Measurements from ENCODE around the gene LAMB3. TPM values are rescaled to one million over a fixed set of nuclear protein-coding genes. Genes with fewer than 3 reads are reported as not detected.
A peak's percentile ranks its signal among the peaks of the same experiment; 100 is the strongest.

The LAMB3 gene
- total and polyA plus RNA-seq, 4 donors: 14.6 to 121 (median 68.6) TPM

DNA sequence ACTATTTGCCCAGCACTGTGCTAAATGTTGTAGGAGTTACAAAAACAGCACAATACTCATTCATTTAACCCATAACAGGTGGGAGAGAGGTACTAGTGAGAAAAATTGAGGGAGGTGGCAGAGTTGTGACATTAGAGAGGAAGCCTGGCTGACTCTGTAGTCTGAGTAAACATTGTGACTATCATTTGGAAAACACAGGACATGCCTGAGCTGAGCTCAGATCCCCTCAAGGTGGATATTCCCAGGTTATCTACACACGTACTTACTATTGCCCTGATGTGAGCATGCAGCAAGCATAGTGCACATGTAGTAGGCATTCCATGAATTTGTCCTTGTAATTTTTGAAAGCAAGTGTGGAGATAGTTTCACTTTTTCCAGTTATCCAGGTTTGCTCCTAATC is 57.8 kb downstream of the LAMB3 start:
- peaks cover 0 to 3% (median 0%) of the 10 kb centered on the region in 4 donors for H3K36me3 ChIP-seq (ENCODE audit: control insufficient read depth in 4 of 4, insufficient read depth in 4 of 4, low read length in 4 of 4)

DNA sequence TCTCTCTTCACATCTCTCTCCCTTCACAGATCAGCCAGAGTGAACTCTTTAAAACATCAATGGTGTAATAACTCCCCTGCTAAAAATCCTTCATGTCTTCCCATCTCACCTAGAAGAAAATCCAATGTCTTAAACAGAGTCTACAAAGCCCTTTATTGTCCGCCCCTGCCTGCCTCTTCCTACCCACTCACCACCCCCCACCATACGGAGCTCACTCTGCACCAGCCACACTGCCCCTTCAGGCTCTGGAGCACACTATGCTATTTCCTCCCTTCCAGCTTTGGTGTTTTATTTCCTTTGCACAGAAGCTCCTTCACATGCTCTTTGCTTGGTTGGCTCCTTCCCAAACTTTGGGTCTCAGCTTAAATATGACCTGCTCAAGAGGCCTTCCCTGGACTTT is 58.5 kb downstream of the LAMB3 start:
- H3K9me3 ChIP-seq (ENCODE audit: control insufficient read depth in 4 of 4, insufficient read depth in 3 of 4, low read length in 3 of 4): peaks cover 0 to under 1% (median 0%) of the 10 kb centered on the region in 4 donors
- no peak for DNase-seq
- peaks cover 0 to 4% (median 0%) of the 10 kb centered on the region in 5 donors for H3K4me1 ChIP-seq (ENCODE audit: control insufficient read depth in 5 of 5, insufficient read depth in 5 of 5, low read length in 5 of 5)
- TF ChIP-seq, protein P1, sequence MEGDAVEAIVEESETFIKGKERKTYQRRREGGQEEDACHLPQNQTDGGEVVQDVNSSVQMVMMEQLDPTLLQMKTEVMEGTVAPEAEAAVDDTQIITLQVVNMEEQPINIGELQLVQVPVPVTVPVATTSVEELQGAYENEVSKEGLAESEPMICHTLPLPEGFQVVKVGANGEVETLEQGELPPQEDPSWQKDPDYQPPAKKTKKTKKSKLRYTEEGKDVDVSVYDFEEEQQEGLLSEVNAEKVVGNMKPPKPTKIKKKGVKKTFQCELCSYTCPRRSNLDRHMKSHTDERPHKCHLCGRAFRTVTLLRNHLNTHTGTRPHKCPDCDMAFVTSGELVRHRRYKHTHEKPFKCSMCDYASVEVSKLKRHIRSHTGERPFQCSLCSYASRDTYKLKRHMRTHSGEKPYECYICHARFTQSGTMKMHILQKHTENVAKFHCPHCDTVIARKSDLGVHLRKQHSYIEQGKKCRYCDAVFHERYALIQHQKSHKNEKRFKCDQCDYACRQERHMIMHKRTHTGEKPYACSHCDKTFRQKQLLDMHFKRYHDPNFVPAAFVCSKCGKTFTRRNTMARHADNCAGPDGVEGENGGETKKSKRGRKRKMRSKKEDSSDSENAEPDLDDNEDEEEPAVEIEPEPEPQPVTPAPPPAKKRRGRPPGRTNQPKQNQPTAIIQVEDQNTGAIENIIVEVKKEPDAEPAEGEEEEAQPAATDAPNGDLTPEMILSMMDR (IDR thresholded peaks at IDR 0.05; ENCODE audit: control extremely low read depth, extremely low read depth): no peak
- H3K27me3 ChIP-seq (ENCODE audit: control insufficient read depth in 3 of 3, insufficient read depth in 3 of 3, low read length in 2 of 3): no peaks in the 10 kb centered on the region
- no peak overlapping the region for H3K27ac ChIP-seq (ENCODE audit: low read depth in 1 of 2, low read length in 1 of 2)
- ATAC-seq (ENCODE audit: insufficient read depth, low FRiP score): no peak
- peaks cover 0 to 3% (median 0%) of the 10 kb centered on the region in 4 donors for H3K36me3 ChIP-seq (ENCODE audit: control insufficient read depth in 4 of 4, insufficient read depth in 4 of 4, low read length in 4 of 4)
- H3K4me3 ChIP-seq: no peak overlapping the region
- no peak overlapping the region for H3K9ac ChIP-seq (ENCODE audit: insufficient read depth in 1 of 2, low read length in 2 of 2)
- 46 to 60% methylated on average over 2 of the region's 2 CpGs for WGBS, 2 donors

More for the DNA sequence above, 57.8 kb downstream of the LAMB3 start:
- WGBS, 2 donors: 68 to 70% methylated on average over 1 of the region's 1 CpG
- H3K27ac ChIP-seq (ENCODE audit: low read depth in 1 of 2, low read length in 1 of 2): no peak overlapping the region
- no peaks in the 10 kb centered on the region for H3K27me3 ChIP-seq (ENCODE audit: control insufficient read depth in 3 of 3, insufficient read depth in 3 of 3, low read length in 2 of 3)
- no peak overlapping the region for H3K4me3 ChIP-seq
- peaks cover 0 to 4% (median 0%) of the 10 kb centered on the region in 5 donors for H3K4me1 ChIP-seq (ENCODE audit: control insufficient read depth in 5 of 5, insufficient read depth in 5 of 5, low read length in 5 of 5)
- no peak for DNase-seq
- no peaks in the 10 kb centered on the region for H3K9me3 ChIP-seq (ENCODE audit: control insufficient read depth in 4 of 4, insufficient read depth in 3 of 4, low read length in 3 of 4)
- TF ChIP-seq, protein P1 (IDR thresholded peaks at IDR 0.05; ENCODE audit: control extremely low read depth, extremely low read depth): no peak
- ATAC-seq (ENCODE audit: insufficient read depth, low FRiP score): no peak
- no peak overlapping the region for H3K9ac ChIP-seq (ENCODE audit: insufficient read depth in 1 of 2, low read length in 2 of 2)

DNA sequence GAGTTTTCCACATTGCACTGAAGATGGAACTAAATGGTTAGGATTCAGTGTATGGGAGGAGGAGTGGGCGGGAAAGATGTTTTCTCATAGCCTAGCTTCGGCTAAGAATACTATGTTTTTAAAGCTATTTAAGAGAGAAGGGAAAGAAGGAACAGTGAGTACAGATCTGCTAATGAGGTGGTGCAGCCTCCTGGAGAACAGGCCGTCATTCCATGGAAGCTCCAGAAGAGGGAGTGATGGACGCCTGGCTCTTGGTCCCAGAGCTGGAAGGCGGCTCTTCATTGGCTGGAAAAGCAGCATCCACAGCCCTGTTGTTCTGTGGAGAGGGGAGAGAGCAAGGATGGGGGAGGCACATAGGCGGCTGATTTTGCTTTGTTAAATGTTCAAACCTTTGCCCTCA is 61.8 kb downstream of the LAMB3 start:
- WGBS, 2 donors: 63 to 69% methylated on average over 6 of the region's 6 CpGs
- no peak for ATAC-seq (ENCODE audit: insufficient read depth, low FRiP score)
- Histone ChIP-seq H3K27ac (ENCODE audit: low read depth in 1 of 2, low read length in 1 of 2) (no peak overlapping the region), H3K27me3 (ENCODE audit: control insufficient read depth in 3 of 3, insufficient read depth in 3 of 3, low read length in 2 of 3) (no peaks in the 10 kb centered on the region), H3K4me3 (no peak overlapping the region), H3K36me3 (ENCODE audit: control insufficient read depth in 4 of 4, insufficient read depth in 4 of 4, low read length in 4 of 4) (no peaks in the 10 kb centered on the region), H3K9me3 (ENCODE audit: control insufficient read depth in 4 of 4, insufficient read depth in 3 of 4, low read length in 3 of 4) (peaks cover 0 to 2% (median 0%) of the 10 kb centered on the region in 4 donors), H3K9ac (ENCODE audit: insufficient read depth in 1 of 2, low read length in 2 of 2) (no peak overlapping the region), H3K4me1 (ENCODE audit: control insufficient read depth in 5 of 5, insufficient read depth in 5 of 5, low read length in 5 of 5) (peaks cover 0 to 19% (median 7%) of the 10 kb centered on the region in 5 donors)
- peak; percentile 42 to 62 (median 46) for DNase-seq
- TF ChIP-seq, protein P1 (IDR thresholded peaks at IDR 0.05; ENCODE audit: control extremely low read depth, extremely low read depth): no peak

DNA sequence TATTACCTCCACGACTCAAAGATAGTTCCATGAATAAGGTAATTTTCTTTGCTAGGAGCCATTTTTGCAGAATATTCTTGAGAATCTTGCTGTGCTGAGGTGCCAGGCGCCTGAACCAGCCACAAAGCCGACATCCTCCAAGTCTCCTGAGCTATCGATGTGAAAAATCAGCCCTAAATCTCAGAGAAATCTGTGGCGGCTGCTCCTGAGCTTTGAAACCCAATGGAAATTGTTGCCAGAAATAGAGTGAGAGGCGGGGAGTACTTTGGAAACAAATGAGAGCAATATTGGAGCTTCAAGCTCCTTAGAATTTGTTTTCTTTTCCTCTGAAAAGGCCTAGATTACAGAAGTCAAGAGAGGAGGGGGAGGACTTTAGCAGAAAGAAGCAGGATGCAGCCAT is 62.4 kb downstream of the LAMB3 start:
- Histone ChIP-seq H3K27me3 (ENCODE audit: control insufficient read depth in 3 of 3, insufficient read depth in 3 of 3, low read length in 2 of 3) (no peaks in the 10 kb centered on the region), H3K9ac (ENCODE audit: insufficient read depth in 1 of 2, low read length in 2 of 2) (no peak overlapping the region), H3K4me3 (no peak overlapping the region), H3K36me3 (ENCODE audit: control insufficient read depth in 4 of 4, insufficient read depth in 4 of 4, low read length in 4 of 4) (no peaks in the 10 kb centered on the region), H3K27ac (ENCODE audit: low read depth in 1 of 2, low read length in 1 of 2) (no peak overlapping the region), H3K9me3 (ENCODE audit: control insufficient read depth in 4 of 4, insufficient read depth in 3 of 4, low read length in 3 of 4) (peaks cover 0 to 2% (median 0%) of the 10 kb centered on the region in 4 donors), H3K4me1 (ENCODE audit: control insufficient read depth in 5 of 5, insufficient read depth in 5 of 5, low read length in 5 of 5) (peaks cover 0 to 24% (median 7%) of the 10 kb centered on the region in 5 donors)
- WGBS, 2 donors: 83 to 87% methylated on average over 6 of the region's 6 CpGs
- DNase-seq: no peak
- ATAC-seq (ENCODE audit: insufficient read depth, low FRiP score): no peak
- TF ChIP-seq, protein P1 (IDR thresholded peaks at IDR 0.05; ENCODE audit: control extremely low read depth, extremely low read depth): no peak
